ENCODE data around the gene GCLC. TPM values are rescaled to one million over a fixed set of nuclear protein-coding genes. Genes with fewer than 3 reads are reported as not detected.

Gene GCLC
- total RNA-seq, 1 donor from 2014 or later, result 26.0 TPM

DNA sequence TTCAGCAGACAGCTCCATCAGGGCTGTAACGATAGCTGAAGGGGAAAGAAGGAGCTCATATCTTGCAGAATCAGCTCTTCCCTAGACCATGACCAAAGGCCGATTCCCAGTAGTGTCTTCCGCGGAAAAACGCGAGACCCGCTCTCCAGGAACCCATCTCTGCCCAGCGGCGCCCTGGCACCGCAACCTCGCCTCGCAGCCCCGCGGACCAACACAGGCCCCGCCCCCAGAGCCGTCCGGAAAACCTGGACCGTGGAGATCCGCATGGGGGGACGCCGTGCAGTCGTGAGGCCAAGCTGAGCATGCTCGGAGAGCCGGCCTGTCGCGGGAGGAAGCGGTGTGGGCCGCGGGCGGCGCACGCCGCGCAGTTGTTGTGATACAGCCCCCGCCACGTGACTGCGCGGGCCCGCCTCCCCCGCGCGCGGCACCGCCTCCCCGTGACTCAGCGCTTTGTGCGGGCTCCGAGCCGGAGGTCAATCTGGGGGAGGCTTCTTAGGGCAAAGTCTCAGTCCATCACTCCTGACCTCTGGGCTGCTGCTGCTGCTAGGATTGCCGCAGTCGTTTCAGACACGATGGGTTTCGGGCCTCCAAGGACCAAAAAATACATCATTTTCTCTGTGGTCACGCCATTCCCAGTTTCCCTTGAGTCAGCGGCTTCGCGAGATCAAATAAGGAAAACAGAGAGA is 3.1 kb upstream of the GCLC start:
- peaks cover 11% of the 10 kb centered on the region for H3K79me2 ChIP-seq (ENCODE audit: low read depth)

DNA sequence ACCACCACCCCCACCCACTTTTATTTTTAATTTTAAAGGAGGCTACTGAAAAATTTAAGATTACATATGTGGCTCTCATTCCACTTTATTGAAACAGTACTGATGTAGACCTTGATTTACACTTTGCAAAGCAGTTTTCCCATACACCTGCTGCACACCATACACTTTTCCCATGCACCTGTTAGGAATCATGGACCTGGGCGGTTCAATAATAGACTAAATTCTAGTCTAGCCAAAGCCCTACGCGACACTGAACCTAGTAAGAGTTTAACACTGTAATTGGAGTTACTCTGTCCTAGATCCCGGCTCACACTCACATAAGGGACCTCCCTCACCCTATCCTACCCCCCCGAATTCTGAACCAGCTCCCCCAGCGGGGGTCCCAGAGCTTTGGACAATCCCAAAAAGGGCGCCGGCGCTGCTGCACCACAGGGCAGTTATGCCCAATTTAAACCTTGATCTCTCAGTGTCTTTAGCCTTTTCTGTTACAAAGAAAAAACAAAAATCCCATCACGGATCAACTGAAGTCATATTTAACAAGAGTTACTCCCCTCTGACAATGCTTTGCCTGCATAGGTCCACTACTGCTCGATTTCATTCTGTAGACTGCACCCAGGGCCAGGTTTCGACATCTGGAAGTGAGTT is 2.4 kb upstream of the GCLC start:
- Mint-ChIP-seq H3K4me3 (peak overlapping the region; percentile 90), H3K9me3 (peaks cover 12% of the 10 kb centered on the region), H3K27ac (no peak overlapping the region), H3K36me3 (peaks cover 2% of the 10 kb centered on the region), H3K27me3 (ENCODE audit: insufficient read depth, low read depth) (peaks cover 10% of the 10 kb centered on the region), H3K4me1 (peaks cover 29% of the 10 kb centered on the region)
- peak overlapping the region; percentile 81 for H3K4me2 ChIP-seq
- H3K4me1 ChIP-seq, result peaks cover 12% of the 10 kb centered on the region
- H3K4me3 ChIP-seq, result peak overlapping the region; percentile 53
- TF ChIP-seq, protein P1, sequence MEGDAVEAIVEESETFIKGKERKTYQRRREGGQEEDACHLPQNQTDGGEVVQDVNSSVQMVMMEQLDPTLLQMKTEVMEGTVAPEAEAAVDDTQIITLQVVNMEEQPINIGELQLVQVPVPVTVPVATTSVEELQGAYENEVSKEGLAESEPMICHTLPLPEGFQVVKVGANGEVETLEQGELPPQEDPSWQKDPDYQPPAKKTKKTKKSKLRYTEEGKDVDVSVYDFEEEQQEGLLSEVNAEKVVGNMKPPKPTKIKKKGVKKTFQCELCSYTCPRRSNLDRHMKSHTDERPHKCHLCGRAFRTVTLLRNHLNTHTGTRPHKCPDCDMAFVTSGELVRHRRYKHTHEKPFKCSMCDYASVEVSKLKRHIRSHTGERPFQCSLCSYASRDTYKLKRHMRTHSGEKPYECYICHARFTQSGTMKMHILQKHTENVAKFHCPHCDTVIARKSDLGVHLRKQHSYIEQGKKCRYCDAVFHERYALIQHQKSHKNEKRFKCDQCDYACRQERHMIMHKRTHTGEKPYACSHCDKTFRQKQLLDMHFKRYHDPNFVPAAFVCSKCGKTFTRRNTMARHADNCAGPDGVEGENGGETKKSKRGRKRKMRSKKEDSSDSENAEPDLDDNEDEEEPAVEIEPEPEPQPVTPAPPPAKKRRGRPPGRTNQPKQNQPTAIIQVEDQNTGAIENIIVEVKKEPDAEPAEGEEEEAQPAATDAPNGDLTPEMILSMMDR (IDR thresholded peaks at IDR 0.05), result no peak
- no peak for TF ChIP-seq EZH2phosphoT487 (IDR thresholded peaks at IDR 0.05)
- TF ChIP-seq EZH2 (IDR thresholded peaks at IDR 0.05), result no peak
- H2AFZ ChIP-seq (replicated peaks), result peak overlapping the region; percentile 81
- H4K20me1 ChIP-seq (ENCODE audit: low read depth), result peaks cover 5% of the 10 kb centered on the region
- H3K36me3 ChIP-seq, result no peaks in the 10 kb centered on the region
- H3K9ac ChIP-seq, result no peak overlapping the region
- no peak overlapping the region for H3K27ac ChIP-seq
- peak; percentile 48 for DNase-seq (ENCODE audit: low spot score)
- peaks cover 27% of the 10 kb centered on the region for H3F3A ChIP-seq (ENCODE audit: low read depth)
- H3K9me3 ChIP-seq (ENCODE audit: low read depth), result no peaks in the 10 kb centered on the region
- H3K27me3 ChIP-seq, result peaks cover 25% of the 10 kb centered on the region
- H3K79me2 ChIP-seq (ENCODE audit: low read depth), result peaks cover 16% of the 10 kb centered on the region

More for the DNA sequence above, 3.1 kb upstream of the GCLC start:
- peaks cover 25% of the 10 kb centered on the region for H3F3A ChIP-seq (ENCODE audit: low read depth)
- no peak overlapping the region for H3K27ac ChIP-seq
- H3K9ac ChIP-seq, result no peak overlapping the region
- DNase-seq (ENCODE audit: low spot score), result peak; percentile 94
- H2AFZ ChIP-seq (replicated peaks), result peak overlapping the region; percentile 81
- H3K4me3 ChIP-seq, result peak overlapping the region; percentile 53
- no peaks in the 10 kb centered on the region for H3K9me3 ChIP-seq (ENCODE audit: low read depth)
- TF ChIP-seq EZH2phosphoT487 (IDR thresholded peaks at IDR 0.05) (no peak), EZH2 (IDR thresholded peaks at IDR 0.05) (no peak)
- TF ChIP-seq, protein P1 (IDR thresholded peaks at IDR 0.05), result no peak
- peaks cover 2% of the 10 kb centered on the region for H3K36me3 Mint-ChIP-seq
- peaks cover 4% of the 10 kb centered on the region for H4K20me1 ChIP-seq (ENCODE audit: low read depth)
- no peaks in the 10 kb centered on the region for H3K36me3 ChIP-seq
- peaks cover 8% of the 10 kb centered on the region for H3K4me1 ChIP-seq
- H3K27me3 Mint-ChIP-seq (ENCODE audit: insufficient read depth, low read depth), result peaks cover 10% of the 10 kb centered on the region
- peaks cover 25% of the 10 kb centered on the region for H3K27me3 ChIP-seq
- H3K4me3 Mint-ChIP-seq, result peak overlapping the region; percentile 90
- H3K9me3 Mint-ChIP-seq, result peaks cover 12% of the 10 kb centered on the region
- H3K4me2 ChIP-seq, result peak overlapping the region; percentile 81
- peaks cover 27% of the 10 kb centered on the region for H3K4me1 Mint-ChIP-seq
- peak overlapping the region; percentile 69 for H3K27ac Mint-ChIP-seq

DNA sequence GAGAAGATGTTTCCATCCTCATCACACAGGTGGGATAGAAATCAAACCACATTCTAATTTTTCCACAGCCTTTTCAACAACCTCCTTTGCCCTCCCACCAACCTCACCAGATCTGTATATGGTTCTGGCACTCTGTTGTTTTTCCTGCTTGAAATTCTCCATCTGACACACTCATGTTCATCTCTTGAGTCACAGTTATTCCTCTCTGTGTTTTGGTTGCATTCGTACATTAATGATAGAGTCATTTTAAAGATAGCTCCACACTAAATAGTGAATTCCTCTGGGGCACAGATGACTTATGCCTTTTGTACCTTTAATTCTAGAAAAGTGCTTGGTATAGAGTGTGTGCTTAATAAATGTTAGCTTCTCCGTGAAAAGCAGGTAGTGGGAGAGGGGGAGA is 1.4 kb upstream of the GCLC start:
- peaks cover 12% of the 10 kb centered on the region for H3K9me3 Mint-ChIP-seq
- H3K4me1 Mint-ChIP-seq, result peaks cover 29% of the 10 kb centered on the region
- no peak overlapping the region for H3K27ac Mint-ChIP-seq
- Histone ChIP-seq H3K4me1 (peaks cover 15% of the 10 kb centered on the region), H3K9ac (no peak overlapping the region), H3K27me3 (peaks cover 25% of the 10 kb centered on the region), H3K79me2 (ENCODE audit: low read depth) (peaks cover 26% of the 10 kb centered on the region), H3K9me3 (ENCODE audit: low read depth) (no peaks in the 10 kb centered on the region), H3K36me3 (no peaks in the 10 kb centered on the region), H3F3A (ENCODE audit: low read depth) (peaks cover 33% of the 10 kb centered on the region), H2AFZ (replicated peaks) (no peak overlapping the region), H3K4me2 (no peak overlapping the region), H3K27ac (no peak overlapping the region), H4K20me1 (ENCODE audit: low read depth) (peaks cover 5% of the 10 kb centered on the region), H3K4me3 (no peak overlapping the region)
- H3K36me3 Mint-ChIP-seq, result peaks cover 2% of the 10 kb centered on the region
- peak overlapping the region; percentile 92 for H3K4me3 Mint-ChIP-seq
- TF ChIP-seq EZH2phosphoT487 (IDR thresholded peaks at IDR 0.05) (no peak), EZH2 (IDR thresholded peaks at IDR 0.05) (no peak)
- TF ChIP-seq, protein P1 (IDR thresholded peaks at IDR 0.05), result no peak
- H3K27me3 Mint-ChIP-seq (ENCODE audit: insufficient read depth, low read depth), result peaks cover 10% of the 10 kb centered on the region
- no peak for DNase-seq (ENCODE audit: low spot score)

Data from neural progenitor cell (in vitro differentiated cells).